Measurements from ENCODE around the gene GABRQ.
"Not testable (repeated sequence)": the region's sequence is repeated elsewhere in the genome, so short reads cannot be mapped to it uniquely, and the experiment has no call there.

GABRQ gene

GRCh38 chrX:152663086-152663485 lies 25.4 kb downstream of the GABRQ start:
- no peak for DNase-seq

DNA sequence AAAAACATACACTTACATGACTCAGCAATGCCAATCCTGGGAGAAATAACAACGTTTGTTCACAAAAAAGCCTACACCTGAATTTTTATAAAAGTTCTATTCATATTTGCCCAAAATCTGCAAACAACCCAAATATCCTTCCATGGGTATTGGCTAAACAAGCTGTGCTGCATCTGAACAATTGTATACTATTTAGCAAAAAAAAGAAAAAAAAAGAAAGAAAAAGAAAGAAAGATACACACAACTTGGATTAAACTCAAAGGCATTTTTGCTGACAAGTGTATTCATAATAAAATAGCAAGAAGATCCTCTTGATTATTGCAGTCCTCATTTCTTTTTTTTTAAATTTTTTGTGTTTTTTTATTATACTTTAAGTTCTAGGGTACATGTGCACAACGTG lies 36.4 kb downstream of the GABRQ start:
- no peak for DNase-seq

- not testable (repeated sequence) for DNase-seq
These were observed 37.0 kb downstream of the GABRQ start for GRCh38 chrX:152674652-152675051.

DNA sequence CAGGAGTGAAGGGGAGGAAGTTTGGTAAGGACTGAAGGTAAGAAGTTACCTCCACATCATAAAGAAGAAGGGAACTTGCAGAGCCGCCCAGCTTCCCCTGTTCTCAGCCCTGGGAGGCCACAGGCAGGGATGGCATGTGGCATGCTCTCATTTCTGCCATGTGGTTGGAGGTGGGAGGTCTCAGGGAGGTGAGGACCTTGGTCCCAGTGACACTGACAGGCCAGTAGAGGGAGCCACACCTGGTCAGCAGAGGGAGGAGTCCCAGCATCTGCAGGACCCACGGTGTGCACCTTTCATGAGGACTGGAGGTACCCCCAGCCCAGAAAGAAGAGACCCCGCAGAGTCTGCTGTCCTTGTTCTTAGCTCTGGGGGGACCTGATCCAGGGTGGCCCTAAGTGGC lies 43.3 kb downstream of the GABRQ start:
- not testable (repeated sequence) for DNase-seq

GRCh38 chrX:152697952-152698931 lies 60.5 kb downstream of the GABRQ start, which contains the start of gene MAGEA3:
TSS of gene MAGEA3 (plus strand) at chrX:152698794. CDS start at chrX:152700833, 2,039 bp downstream.
- not testable (repeated sequence) for DNase-seq

- not testable (repeated sequence) for DNase-seq
These were observed 62.7 kb downstream of the GABRQ start for GRCh38 chrX:152700390-152700789.

DNA sequence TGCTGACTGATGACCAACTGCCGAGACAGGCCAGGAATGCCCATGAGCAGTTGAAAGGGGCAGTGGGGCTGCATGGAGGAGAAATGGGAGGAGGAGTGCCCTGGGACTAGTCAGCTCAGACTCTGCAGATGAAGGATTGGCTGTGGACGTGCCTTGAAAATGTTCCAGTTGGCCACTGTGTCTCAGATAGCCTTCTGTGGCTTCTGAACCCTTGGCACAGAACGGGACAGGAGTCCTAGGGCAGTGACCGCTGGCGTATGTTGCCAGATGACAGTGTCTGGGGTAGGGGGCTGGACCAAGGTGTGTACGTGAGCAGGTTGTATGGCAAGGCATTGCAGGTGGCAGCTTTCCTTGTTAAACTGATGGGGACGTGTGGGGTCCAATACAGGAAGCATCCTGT lies 68.8 kb downstream of the GABRQ start:
- DNase-seq = not testable (repeated sequence)
